HG03045 (cell line): ENCODE results near the gene ECHDC3.

Experiments used
- ATAC-seq: cut with Tn5 transposase; IDR thresholded peaks from one replicate; pipeline ENCODE4 v1.9.1; 2021; ENCODE audit warnings: mild to moderate bottlenecking, moderate library complexity; ENCODE audit not compliant: unreplicated experiment

The ECHDC3 gene

DNA sequence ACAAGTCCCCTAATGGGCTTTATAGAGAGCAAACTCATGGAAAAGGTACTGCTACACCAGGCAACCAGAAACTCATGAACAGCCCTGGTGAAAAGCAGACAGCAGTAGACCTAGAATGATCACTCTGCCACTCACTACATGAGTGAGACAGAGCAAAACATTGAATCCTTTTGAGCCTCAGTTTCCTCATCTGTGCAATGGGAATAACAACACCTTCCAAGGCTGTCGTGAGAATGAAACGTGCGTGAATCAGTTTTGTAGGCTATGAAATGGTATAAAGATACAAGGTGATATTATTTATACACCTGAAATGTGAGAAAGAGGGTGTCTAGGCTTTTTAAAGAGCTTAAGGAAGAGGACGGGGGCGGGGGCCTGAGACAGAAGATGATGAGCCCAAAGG, 66.6 kb downstream of the ECHDC3 start:
- no peak for ATAC-seq

DNA sequence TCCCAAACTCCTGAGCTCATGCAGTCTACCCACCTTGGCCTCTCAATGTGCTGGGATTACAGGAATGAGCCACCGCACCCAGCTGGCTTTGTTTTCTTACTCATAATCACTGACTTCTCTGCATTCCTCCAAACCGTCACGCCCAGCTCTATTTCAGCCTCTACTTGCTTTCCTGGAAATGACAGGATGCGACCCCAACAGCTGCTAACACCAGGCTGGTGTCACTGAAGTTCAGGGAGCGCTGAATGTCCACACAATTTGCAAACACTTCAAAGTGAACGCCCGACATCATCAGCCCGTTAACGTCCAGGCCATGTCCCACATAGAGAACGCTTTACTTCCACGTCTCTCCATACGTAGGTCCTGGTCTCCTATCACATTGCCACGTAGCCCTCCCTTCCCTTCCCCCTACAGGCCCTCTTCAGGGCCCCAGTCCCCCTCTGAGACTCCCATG, 68.2 kb downstream of the ECHDC3 start:
- no peak for ATAC-seq

DNA sequence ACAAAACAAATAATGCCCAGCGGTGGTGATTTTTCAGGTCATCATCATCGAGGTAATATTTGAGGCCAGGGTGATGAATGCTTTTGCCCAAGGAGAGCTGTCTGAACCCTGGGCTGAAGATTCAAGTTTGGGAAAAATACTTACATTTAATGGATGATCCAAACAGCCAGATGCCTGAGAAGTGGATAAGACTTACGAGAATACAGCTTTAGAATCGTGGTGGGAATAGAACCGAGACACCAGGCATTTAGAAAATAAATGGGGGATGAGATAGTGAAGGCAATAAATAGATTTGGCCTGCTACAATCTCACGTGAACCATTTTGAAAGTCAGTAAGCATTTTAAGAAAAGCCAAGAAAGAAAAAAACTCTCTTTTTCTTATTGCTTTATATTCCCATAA, 68.8 kb downstream of the ECHDC3 start:
- ATAC-seq = no peak

DNA sequence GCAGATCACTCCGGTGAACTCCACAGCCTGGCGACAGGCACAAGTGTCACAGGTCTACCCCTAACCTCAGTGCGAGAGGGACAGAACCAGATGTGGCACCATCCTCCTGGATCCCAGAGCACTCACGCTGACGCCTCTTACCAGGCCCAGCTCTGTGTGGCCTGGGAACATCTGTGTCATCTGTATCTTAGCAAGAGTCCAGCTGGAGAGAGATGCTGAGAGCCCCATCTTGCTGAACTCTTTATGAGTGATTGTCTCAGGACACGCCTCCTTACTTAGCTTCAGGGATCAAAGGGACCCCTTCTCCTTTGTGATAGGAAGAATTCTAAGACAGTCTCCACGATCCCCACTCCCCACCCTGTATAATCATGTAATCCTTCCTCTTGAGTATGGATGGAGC, 71.0 kb downstream of the ECHDC3 start:
- no peak for ATAC-seq
